Lung (tissue), 12 donors: ENCODE data around the gene ADIRF. TPM values are rescaled to one million over a fixed set of nuclear protein-coding genes. Genes with fewer than 3 reads are reported as not detected.

Experiments
- ATAC-seq: fragments of 200-7000 bp; cut with Tn5 transposase; one replicate; pipeline ENCODE4 v1.9.1; 2020; ENCODE audit warnings: moderate number of reproducible peaks; ENCODE audit not compliant: insufficient read depth, low FRiP score
- DNase-seq, 3 donors: peaks; one replicate each; pipeline ENCODE4 v3.0.0-alpha.2; 2013 to 2017
- H3K27ac ChIP-seq, 2 donors: one replicate each; pipeline ENCODE4 v1.5.1; 2013; ENCODE audit warnings: mild to moderate bottlenecking in 2 of 2, moderate library complexity in 2 of 2, control low read depth in 1 of 2, inconsistent platforms in 1 of 2, low read depth in 1 of 2, low read length in 1 of 2
- H3K27me3 ChIP-seq, 3 donors: one replicate each; pipeline ENCODE4 v1.5.1; 2013; ENCODE audit warnings: low read length in 2 of 3; ENCODE audit not compliant: control insufficient read depth in 3 of 3, insufficient read depth in 3 of 3
- H3K36me3 ChIP-seq, 4 donors: one replicate each; pipeline ENCODE4 v1.5.1; 2013; ENCODE audit warnings: low read length in 4 of 4, mild to moderate bottlenecking in 1 of 4, moderate library complexity in 1 of 4; ENCODE audit not compliant: control insufficient read depth in 4 of 4, insufficient read depth in 4 of 4
- H3K4me1 ChIP-seq, 5 donors: one replicate each; pipeline ENCODE4 v1.5.1; 2013; ENCODE audit warnings: low read length in 5 of 5, mild to moderate bottlenecking in 2 of 5, moderate library complexity in 1 of 5; ENCODE audit not compliant: control insufficient read depth in 5 of 5, insufficient read depth in 5 of 5
- H3K4me3 ChIP-seq: one replicate; pipeline ENCODE4 v1.5.1; 2013; ENCODE audit warnings: mild to moderate bottlenecking, control low read depth, moderate library complexity
- H3K9ac ChIP-seq, 2 donors: one replicate each; pipeline ENCODE4 v1.5.1; 2013; ENCODE audit warnings: low read length in 2 of 2, control low read depth in 1 of 2; ENCODE audit not compliant: insufficient read depth in 1 of 2
- H3K9me3 ChIP-seq, 4 donors: one replicate each; pipeline ENCODE4 v1.5.1; 2013; ENCODE audit warnings: low read length in 3 of 4, mild to moderate bottlenecking in 1 of 4, moderate library complexity in 1 of 4; ENCODE audit not compliant: control insufficient read depth in 4 of 4, insufficient read depth in 3 of 4
- CTCF ChIP-seq: IDR thresholded peaks from 2 replicates; pipeline ENCODE4 v1.5.1; 2012; ENCODE audit warnings: mild to moderate bottlenecking; ENCODE audit errors: control extremely low read depth, extremely low read depth
- whole genome bisulfite sequencing, 2 donors: extraction: QIAGEN DNeasy Blood & Tissue Kit; methylation state at CpG; one replicate each; pipeline ENCODE4 v1.1.7; 2013; 5-methylcytosine and 5-hydroxymethylcytosine counted together
- polyA plus RNA-seq, 2 donors: library from polyadenylated mRNA; stranded (reverse); fragments of 200-250 nt; gene quantifications; one replicate each; pipeline ENCODE4 v1.2.1, GENCODE V29; 2013
- total RNA-seq, 2 donors: library from RNA; depleted of rRNA in 1 of 2; stranded (reverse); fragments of >200 nt in 1 of 2; gene quantifications; one replicate each; pipeline ENCODE4 v1.2.1, GENCODE V29; 2014 to 2021
- donor health status: control.
- donor health status: control.
- donor health status: Bipolar disorder and iron deficiency.
- donor health status: healthy.
- donor health status: DM: yes; HTN: yes; CAD: no.

The ADIRF gene
- total and polyA plus RNA-seq, 4 donors = 61.4 to 597 (median 320) TPM

GRCh38 chr10:86941426-86941825, 26.9 kb upstream of the ADIRF start:
- Histone ChIP-seq H3K4me1 (peaks cover 0 to 9% (median 0%) of the 10 kb centered on the region in 5 donors), H3K36me3 (peaks cover 0 to 24% (median 0%) of the 10 kb centered on the region in 4 donors)
- 79 to 86% methylated on average over 2 of the region's 2 CpGs for WGBS, 2 donors

DNA sequence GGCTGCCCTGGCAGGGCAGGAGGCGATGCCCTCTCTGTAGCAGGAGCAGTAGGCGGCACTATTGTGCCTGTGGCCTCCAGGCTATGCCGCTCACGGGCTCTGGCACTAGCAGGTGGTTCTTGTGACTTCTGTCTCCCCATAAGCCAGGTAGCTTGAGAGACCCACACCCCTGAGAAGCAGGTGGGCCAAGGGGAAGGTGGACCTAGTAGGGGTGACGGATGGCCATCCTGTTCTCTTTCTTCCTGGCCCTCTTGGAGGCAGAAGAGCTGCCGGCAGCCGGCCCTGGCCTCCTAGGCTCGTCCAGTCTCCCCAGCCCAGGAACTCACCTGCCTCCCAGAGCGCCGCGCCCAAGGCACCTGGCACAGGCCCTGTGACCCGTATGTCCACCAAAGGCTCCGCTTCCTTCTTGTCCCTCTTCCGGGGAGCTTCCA, 26.3 kb upstream of the ADIRF start:
- Histone ChIP-seq H3K4me3 (no peak overlapping the region), H3K27me3 (peaks cover 0 to 2% (median 0%) of the 10 kb centered on the region in 3 donors), H3K36me3 (peaks cover 0 to 19% (median 0%) of the 10 kb centered on the region in 4 donors), H3K4me1 (peaks cover 0 to 9% (median 0%) of the 10 kb centered on the region in 5 donors), H3K27ac (no peak overlapping the region), H3K9me3 (no peaks in the 10 kb centered on the region), H3K9ac (no peak overlapping the region)
- no peak for TF ChIP-seq CTCF
- DNase-seq (no peak), ATAC-seq (no peak)
- WGBS, 2 donors = 93 to 94% methylated on average over 14 of the region's 14 CpGs

More at GRCh38 chr10:86941426-86941825, 26.9 kb upstream of the ADIRF start:
- Histone ChIP-seq H3K4me3 (no peak overlapping the region), H3K27me3 (peaks cover 0 to 2% (median 0%) of the 10 kb centered on the region in 3 donors), H3K9me3 (no peaks in the 10 kb centered on the region), H3K9ac (no peak overlapping the region), H3K27ac (no peak overlapping the region)
- DNase-seq = no peak
- no peak for ATAC-seq
- TF ChIP-seq CTCF = no peak

- H3K4me3 ChIP-seq = no peak overlapping the region
- ATAC-seq = no peak
Measured at GRCh38 chr10:86942441-86943315, 25.6 kb upstream of the ADIRF start.

More at GRCh38 chr10:86942441-86943315, 25.6 kb upstream of the ADIRF start:
- peak in 1 of 3 donors; percentile 49 for DNase-seq
- WGBS, 2 donors = 76 to 88% methylated on average over 92 to 94 of the region's 94 CpGs
- H3K27ac ChIP-seq = no peak overlapping the region
- H3K9me3 ChIP-seq = no peaks in the 10 kb centered on the region
- no peak for TF ChIP-seq CTCF
- peaks cover 0 to 19% (median 0%) of the 10 kb centered on the region in 4 donors for H3K36me3 ChIP-seq
- H3K4me1 ChIP-seq = peaks cover 0 to 9% (median 0%) of the 10 kb centered on the region in 5 donors
- no peak overlapping the region for H3K9ac ChIP-seq
- peaks cover 0 to 2% (median 0%) of the 10 kb centered on the region in 3 donors for H3K27me3 ChIP-seq
